Measurements from ENCODE around the gene KCNJ11. TPM values are rescaled to one million over a fixed set of nuclear protein-coding genes. Genes with fewer than 3 reads are reported as not detected.

The KCNJ11 gene
- total RNA-seq, 1 donor from 2014 or later = 2.0 TPM

- intact Hi-C loops (cut with micrococcal nuclease) = no loop called here
These were observed 4.4 kb upstream of the KCNJ11 start for GRCh38 chr11:17392872-17393271.

DNA sequence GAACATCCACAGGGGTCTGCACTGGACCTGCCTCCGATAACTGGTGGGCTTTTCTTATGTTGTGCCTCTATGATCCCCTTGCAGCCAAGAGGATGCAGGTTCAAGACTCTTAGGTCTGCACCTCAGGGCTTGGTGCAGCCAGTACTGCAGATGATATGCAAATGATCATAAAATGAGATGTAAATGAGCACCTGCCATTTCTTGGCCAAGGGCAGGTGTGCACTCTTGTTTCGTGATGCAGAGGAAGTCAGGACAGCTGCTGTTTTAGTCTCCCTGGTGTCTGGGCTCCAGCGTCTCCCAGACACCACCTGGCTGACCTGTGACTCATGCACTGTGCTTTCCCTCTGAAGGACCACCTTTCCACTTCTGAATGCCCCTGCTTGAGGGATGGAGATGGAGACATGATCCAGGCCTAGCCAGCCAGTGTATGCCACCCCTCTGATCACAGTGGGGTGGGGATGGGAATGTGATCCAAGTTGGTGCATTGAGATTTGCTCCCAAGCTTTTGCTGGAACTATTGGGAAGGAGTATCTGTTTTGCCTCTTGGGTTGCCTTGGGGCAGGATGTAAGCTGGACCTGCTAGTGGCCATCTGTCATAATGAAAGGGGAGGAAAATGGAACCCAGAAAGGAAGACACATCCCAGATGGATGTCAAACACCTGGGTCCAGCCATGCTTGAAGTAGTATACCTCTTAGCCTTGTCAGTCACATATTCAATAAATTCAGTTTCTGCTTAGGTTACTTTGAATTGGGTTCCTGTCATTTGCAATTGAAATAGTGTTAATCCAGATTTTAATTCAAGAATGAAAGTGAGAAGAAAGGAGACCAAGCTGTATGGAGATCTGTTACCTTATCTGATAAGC lies 3.3 kb upstream of the KCNJ11 start:
- intact Hi-C loops (cut with micrococcal nuclease) = no loop called here

DNA sequence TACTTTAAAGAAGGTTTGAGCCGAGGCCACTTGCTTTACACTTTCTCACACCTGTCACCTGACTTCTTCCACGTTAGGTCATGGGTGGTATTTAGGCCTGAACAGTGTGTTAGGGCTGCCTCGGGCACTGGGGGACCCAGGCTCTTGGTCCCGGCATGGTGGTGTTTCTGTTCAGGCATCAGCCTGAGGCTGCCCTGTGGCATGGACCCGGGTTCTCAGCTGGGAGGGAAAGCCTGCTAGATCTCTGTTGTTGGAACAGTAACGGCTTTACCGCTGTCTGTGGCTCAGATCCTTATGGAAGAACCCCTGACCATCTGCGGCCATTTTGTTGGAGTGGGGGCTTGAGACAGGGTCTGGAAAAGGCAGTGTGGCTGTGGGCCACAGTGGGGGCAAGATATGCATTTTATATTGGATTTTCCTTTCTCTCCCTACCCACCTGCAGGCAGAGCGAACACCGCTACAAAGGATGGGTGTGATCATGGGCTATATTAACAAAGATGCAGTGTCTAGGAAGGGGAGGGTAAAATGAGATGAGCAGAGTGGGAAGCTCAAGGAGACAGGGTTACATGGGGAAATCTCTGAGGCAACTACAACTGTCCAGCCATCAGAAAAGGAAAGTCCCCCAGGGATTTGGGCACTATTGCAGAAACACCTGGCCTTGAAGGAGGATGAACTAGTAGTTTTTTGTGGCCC lies 1.6 kb upstream of the KCNJ11 start:
- intact Hi-C loops (cut with micrococcal nuclease) = loop anchor here (1.0 kb wide), 1 partner anchor 160 kb away; no protein-coding TSS in a partner anchor

- intact Hi-C loops (cut with micrococcal nuclease) = loop anchor here (1.0 kb wide), 1 partner anchor 159 kb away; no protein-coding TSS in a partner anchor
These were observed 925 bp upstream of the KCNJ11 start for GRCh38 chr11:17389211-17389956.

DNA sequence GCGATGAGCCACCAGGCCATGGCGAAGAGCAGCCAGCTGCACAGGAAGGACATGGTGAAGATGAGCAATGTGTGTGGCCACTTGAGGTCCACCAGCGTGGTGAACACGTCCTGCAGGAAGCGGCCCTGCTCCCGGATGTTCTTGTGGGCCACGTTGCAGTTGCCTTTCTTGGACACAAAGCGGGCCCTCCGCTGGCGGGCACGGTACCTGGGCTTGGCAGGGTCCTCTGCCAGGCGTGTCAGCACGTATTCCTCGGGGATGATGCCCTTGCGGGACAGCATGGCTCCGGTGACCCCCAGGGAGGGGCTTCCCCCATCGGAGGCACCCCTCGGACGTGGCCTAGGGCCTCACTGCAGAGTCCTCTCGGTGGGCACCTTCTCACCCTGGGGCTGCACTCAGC lies 648 bp downstream of the KCNJ11 start:
- intact Hi-C loops (cut with micrococcal nuclease) = no loop called here

GRCh38 chr11:17387254-17387653 lies 1.2 kb downstream of the KCNJ11 start:
- intact Hi-C loops (cut with micrococcal nuclease) = no loop called here

DNA sequence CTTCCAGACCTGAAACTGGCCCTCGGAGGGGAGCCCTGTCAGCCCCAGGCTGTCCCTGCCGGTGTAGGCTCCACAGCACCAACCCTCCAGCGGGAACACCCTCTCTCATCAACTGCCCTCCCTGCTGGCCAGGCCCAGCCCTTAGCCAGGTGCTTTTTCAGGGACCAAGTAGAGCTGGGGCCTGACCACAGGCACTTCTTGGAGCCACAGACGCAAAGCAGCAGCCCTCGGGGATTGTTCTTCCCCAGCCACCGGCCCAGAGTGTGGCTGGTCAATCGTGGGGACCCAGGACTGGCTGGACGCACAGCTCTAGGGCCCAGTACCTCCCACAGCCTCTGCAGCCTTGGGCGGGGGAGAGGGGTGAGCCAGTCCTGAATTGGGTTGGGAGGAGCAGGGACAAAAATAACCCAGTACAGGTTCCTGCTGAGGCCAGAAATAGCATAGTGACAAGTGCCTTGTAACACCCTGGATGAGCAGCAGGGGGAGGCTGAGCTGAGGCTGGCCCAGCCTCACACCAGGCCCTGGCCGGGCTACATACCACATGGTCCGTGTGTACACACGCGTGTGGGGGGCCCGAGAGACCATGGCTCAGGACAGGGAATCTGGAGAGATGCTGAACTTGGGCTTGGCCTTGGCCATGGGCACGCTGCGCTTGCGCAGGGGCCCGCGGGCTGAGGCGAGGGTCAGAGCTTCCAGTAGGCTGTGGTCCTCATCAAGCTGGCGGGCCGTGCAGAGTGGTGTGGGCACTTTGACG lies 2.0 kb downstream of the KCNJ11 start:
- intact Hi-C loops (cut with micrococcal nuclease) = no loop called here

DNA sequence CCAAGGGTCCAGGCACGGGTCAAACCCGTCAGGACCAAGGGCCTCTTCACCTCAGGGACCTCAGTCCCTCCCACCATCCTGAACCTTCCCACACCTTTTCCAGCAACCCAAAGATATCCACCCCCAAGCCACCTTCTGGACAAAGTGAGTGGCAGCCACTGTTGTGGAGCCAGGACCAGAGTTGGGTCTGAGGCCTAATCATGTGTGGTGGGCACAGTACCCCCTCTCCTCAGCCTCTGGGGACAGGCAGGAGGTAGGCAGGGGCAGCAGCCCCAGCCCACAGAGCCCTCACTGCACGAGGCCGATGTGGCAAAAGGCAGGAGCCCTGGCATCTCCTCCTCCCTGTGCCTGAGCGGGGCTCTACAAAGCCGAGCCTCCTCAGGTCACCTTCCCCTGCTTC lies 2.5 kb downstream of the KCNJ11 start:
- intact Hi-C loops (cut with micrococcal nuclease) = loop anchor here (2.0 kb wide), 1 partner anchor 31 kb away; no protein-coding TSS in a partner anchor

DNA sequence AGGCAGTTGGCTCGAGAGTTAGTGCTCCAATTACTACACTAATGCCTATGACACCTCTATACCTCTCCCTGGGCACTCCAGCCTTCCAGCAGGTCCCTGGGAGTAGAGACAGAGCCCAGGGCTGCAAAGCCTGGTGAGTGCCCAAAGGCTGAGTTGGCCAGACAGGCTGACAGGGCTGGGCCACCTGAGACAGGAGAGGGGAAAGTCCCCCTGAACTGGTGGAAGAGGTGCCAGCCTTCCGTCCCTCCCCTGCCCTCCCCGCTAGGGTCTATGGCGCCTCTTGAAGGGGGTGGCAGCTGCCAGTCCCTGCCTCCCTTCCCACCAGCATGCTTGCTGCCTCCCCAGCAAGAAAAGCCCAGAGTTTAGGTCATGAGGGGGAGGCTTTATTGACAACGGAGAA lies 3.0 kb downstream of the KCNJ11 start:
- intact Hi-C loops (cut with micrococcal nuclease) = loop anchor here (2.0 kb wide), 1 partner anchor 31 kb away; no protein-coding TSS in a partner anchor

GRCh38 chr11:17384002-17384511 lies 4.4 kb downstream of the KCNJ11 start:
- intact Hi-C loops (cut with micrococcal nuclease) = loop anchor here (1.0 to 2.0 kb wide), 4 partner anchors 29 to 154 kb away; no protein-coding TSS in a partner anchor

DNA sequence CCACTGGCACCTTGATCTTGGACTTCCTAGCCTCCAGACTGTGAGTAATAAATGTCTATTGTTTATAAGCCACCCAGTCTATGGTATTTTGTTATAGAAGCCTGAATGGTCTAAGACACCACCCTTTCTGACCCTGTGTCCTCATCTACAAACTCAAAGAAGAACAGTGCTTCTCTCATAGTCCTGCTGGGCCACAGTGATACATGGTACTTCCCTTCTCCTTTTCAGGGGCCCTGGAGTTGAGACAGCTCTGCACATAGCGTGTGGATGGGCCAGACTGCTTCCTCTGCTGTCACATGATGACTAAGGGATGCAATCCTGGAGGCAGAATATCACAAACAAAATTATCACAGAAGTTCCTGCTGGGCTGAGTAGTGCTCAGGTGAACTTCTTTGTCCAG lies 5.0 kb downstream of the KCNJ11 start:
- intact Hi-C loops (cut with micrococcal nuclease) = no loop called here

- intact Hi-C loops (cut with micrococcal nuclease) = no loop called here
These were observed 6.3 kb downstream of the KCNJ11 start for GRCh38 chr11:17382046-17382728.

- intact Hi-C loops (cut with micrococcal nuclease) = no loop called here
These were observed 7.3 kb downstream of the KCNJ11 start for GRCh38 chr11:17381156-17381555.

DNA sequence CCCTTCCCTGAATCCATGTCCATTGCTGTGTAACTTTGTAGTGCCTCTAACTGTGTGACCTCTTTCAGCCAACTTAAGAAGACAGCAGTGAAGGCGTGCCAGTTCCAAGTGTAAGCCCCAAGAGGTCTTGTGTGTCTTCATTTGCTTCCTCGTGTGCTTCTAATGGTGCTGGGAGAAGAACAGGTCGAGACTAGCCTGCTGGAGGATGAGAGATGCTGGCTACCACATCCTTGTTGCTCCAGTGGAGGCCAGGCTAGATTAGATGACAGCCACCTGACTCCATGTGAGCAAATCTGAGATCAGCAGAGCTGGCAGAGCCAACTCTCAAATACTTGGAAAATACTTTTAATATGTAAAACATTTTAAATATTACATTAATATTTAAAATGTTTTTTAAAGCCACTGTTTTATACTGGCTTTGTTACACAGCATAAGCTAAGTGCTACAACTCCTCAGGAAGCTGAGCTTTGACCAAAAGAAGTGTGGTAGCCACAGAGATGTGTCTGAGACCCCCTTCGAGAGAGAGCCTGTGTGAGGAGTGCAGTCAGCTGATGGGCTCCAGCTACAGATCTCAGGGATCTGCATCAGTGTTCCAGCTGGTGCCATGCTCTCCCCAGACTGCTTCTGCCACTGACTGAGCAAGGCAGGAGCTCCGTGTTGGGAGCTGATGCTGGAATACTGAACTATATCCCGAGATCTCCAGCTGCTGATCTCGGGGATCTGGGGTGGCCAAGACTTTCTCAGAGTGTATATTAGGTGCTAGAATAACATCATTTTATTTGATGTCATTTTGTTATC lies 8.9 kb downstream of the KCNJ11 start:
- intact Hi-C loops (cut with micrococcal nuclease) = no loop called here

DNA sequence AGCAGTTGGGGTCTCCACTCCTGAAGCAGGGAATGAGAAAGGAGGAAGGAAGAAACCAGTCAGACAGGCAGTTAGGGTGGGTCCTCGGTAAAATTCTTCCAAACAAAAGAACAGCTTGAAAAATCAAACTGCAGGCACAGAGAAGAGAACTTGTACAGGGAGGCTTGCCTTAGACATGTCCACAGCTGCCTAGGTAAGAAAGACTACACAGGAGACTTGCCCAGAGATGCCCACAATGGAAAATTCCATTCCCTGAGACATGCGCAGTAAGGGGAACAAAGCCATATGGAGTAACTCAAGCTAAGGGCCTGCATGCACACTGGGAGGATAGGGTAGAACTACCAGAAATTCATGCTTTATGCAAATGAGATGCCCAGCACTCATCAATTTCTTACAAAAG lies 9.8 kb downstream of the KCNJ11 start:
- intact Hi-C loops (cut with micrococcal nuclease) = no loop called here

DNA sequence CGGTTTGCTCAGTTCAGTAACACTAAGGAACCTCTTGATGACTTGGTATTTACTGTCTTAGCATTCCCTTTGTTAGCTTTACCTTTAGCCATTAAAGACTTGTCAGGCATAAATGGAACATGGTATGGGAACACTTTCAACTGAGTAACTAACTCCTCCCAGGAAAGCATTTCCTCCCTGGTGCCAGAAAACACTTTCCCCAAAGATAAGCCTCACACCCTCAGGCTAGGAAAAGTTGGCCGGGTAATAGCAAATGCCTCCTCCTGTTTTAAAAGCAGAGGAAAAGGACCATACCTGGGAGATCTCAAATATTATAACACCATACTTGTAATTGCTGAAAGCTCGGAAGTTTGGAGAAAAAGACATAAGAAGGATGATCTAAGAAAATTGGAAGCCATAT lies 12.0 kb downstream of the KCNJ11 start:
- intact Hi-C loops (cut with micrococcal nuclease) = no loop called here

- intact Hi-C loops (cut with micrococcal nuclease) = no loop called here
These were observed 12.9 kb downstream of the KCNJ11 start for GRCh38 chr11:17375547-17375946.

GRCh38 chr11:17371614-17372013 lies 16.8 kb downstream of the KCNJ11 start:
- intact Hi-C loops (cut with micrococcal nuclease) = no loop called here

DNA sequence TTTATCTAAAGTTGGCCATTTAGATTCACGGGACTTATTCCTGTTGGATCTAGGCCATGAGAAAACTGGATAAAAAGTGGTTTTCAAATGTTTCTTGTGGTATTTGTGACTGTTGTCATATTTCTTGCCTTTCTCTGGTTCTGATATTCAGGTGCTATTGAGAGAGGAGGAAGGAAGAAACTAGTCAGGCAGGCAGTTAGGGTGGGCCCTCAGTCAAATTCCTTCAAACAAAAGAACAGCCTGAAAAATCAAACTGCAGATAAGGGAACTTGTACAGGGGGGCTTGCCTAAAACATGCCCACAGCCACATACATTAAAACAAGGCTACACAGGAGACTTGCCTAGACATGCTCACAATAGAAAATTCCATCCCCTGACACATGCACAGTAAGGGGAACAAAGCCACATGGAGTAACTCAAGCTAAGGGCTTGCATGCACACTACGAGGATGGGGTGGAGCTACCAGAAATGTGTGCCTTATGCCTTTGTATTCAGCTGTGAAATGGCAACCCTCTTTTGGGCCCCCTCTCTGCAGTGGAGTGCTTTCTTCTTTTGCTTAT lies 18.7 kb downstream of the KCNJ11 start:
- intact Hi-C loops (cut with micrococcal nuclease) = no loop called here
